IMR-90 (cell line): ENCODE measurements around the gene RSPH9. TPM values are rescaled to one million over a fixed set of nuclear protein-coding genes. Genes with fewer than 3 reads are reported as not detected.

ENCODE experiments used
- ATAC-seq: fragments of 200-7000 bp; cut with Tn5 transposase; 2 replicates; pipeline ENCODE4 v1.9.1; 2020; ENCODE audit warnings: low read depth, mild to moderate bottlenecking, moderate library complexity
- BruUV-seq: library from RNA; stranded (reverse); fragments of 400-500 nt; replicated peaks from 2 replicates; lab custom pipeline; 2021; lab: Mats Ljungman, UMichigan
- CTCF ChIA-PET: fragments of 300-600 bp; formaldehyde crosslinking; extraction: SDS; loops from one replicate; lab custom pipeline; 2021; ENCODE audit warnings: antibody characterized with exemption; lab: Yijun Ruan, JAX
- POLR2A ChIA-PET: fragments of 300-600 bp; sonication (Branson Sonifier 250); formaldehyde crosslinking; loops from one replicate; lab custom pipeline; 2022; ENCODE audit warnings: antibody characterized with exemption; ENCODE audit not compliant: unreplicated experiment; lab: Charles Lee
- DNase-seq: peaks from one replicate; pipeline ENCODE4 v3.0.0; 2013
- H2AFZ ChIP-seq: replicated peaks from 2 replicates; pipeline ENCODE3; 2013; ENCODE audit warnings: low read length, mild to moderate bottlenecking; ENCODE audit not compliant: poor library complexity
- H2AK5ac ChIP-seq: 2 replicates; pipeline ENCODE4 v1.6.1; 2013; ENCODE audit warnings: low read depth, low read length, inconsistent platforms
- H2AK9ac ChIP-seq: replicated peaks from 2 replicates; pipeline ENCODE3; 2013; ENCODE audit warnings: mild to moderate bottlenecking, low read depth, low read length, moderate library complexity; ENCODE audit not compliant: poor library complexity
- H2BK120ac ChIP-seq: 2 replicates; pipeline ENCODE4 v1.6.1; 2013; ENCODE audit warnings: low read depth, low read length, inconsistent platforms
- H2BK15ac ChIP-seq: 3 replicates; pipeline ENCODE4 v1.6.1; 2013; ENCODE audit warnings: low read depth, low read length, inconsistent platforms
- H2BK20ac ChIP-seq: 2 replicates; pipeline ENCODE4 v1.6.1; 2013; ENCODE audit warnings: low read depth, mild to moderate bottlenecking, inconsistent platforms, low read length, moderate library complexity
- H2BK5ac ChIP-seq: 2 replicates; pipeline ENCODE4 v1.6.1; 2013; ENCODE audit warnings: mild to moderate bottlenecking, low read depth, low read length, inconsistent platforms; ENCODE audit not compliant: poor library complexity, severe bottlenecking
- H3K14ac ChIP-seq: replicated peaks from 2 replicates; pipeline ENCODE4 v1.6.1; 2013; ENCODE audit warnings: low read depth, low read length, inconsistent platforms
- H3K18ac ChIP-seq: 2 replicates; pipeline ENCODE4 v1.6.1; 2013; ENCODE audit warnings: low read depth, low read length, control low read depth
- H3K23ac ChIP-seq: 2 replicates; pipeline ENCODE4 v1.6.1; 2013; ENCODE audit warnings: low read depth, low read length, inconsistent platforms
- H3K27ac ChIP-seq: 2 replicates; pipeline ENCODE4 v1.5.1; 2013; ENCODE audit warnings: mild to moderate bottlenecking, control low read depth, low read length; ENCODE audit not compliant: insufficient read depth
- H3K27me3 ChIP-seq: 2 replicates; pipeline ENCODE4 v1.6.1; 2013; ENCODE audit warnings: low read length; ENCODE audit not compliant: control insufficient read depth, insufficient read depth
- H3K36me3 ChIP-seq: 2 replicates; pipeline ENCODE4 v1.6.1; 2013; ENCODE audit warnings: low read length, mixed read lengths; ENCODE audit not compliant: control insufficient read depth, insufficient read depth
- H3K4ac ChIP-seq: 2 replicates; pipeline ENCODE4 v1.6.1; 2013; ENCODE audit warnings: low read depth, low read length, inconsistent platforms
- H3K4me1 ChIP-seq: 2 replicates; pipeline ENCODE4 v1.6.1; 2013; ENCODE audit warnings: low read length, mixed read lengths; ENCODE audit not compliant: control insufficient read depth, insufficient read depth
- H3K4me2 ChIP-seq: 2 replicates; pipeline ENCODE4 v1.6.1; 2013; ENCODE audit warnings: low read depth, mild to moderate bottlenecking, control low read depth, low read length, moderate library complexity
- H3K4me3 ChIP-seq: 2 replicates; pipeline ENCODE4 v1.5.1; 2013; ENCODE audit warnings: low read depth, mild to moderate bottlenecking, control low read depth, low read length, moderate library complexity; ENCODE audit not compliant: insufficient read depth
- H3K56ac ChIP-seq: 2 replicates; pipeline ENCODE4 v1.6.1; 2013; ENCODE audit warnings: low read length, inconsistent platforms; ENCODE audit not compliant: insufficient read depth; ENCODE audit errors: extremely low read depth
- H3K79me1 ChIP-seq, 2 experiments: 2 replicates each; pipeline ENCODE4 v1.6.1; 2013; ENCODE audit warnings: low read length in 2 of 2, inconsistent platforms in 1 of 2, low read depth in 1 of 2
- H3K9ac ChIP-seq: 2 replicates; pipeline ENCODE4 v1.6.1; 2013; ENCODE audit warnings: low read depth, low read length, control low read depth
- H3K9me1 ChIP-seq: 2 replicates; pipeline ENCODE4 v1.6.1; 2013; ENCODE audit warnings: low read length, inconsistent platforms; ENCODE audit not compliant: insufficient read depth
- H3K9me3 ChIP-seq: 2 replicates; pipeline ENCODE4 v1.6.1; 2013; ENCODE audit warnings: low read length; ENCODE audit not compliant: control insufficient read depth, insufficient read depth
- H4K20me1 ChIP-seq: 2 replicates; pipeline ENCODE4 v1.6.1; 2013; ENCODE audit warnings: low read length, inconsistent platforms; ENCODE audit not compliant: insufficient read depth
- H4K5ac ChIP-seq: 2 replicates; pipeline ENCODE4 v1.6.1; 2013; ENCODE audit warnings: mild to moderate bottlenecking, low read depth, low read length, control low read depth
- H4K8ac ChIP-seq, 2 experiments: 2 replicates each; pipeline ENCODE4 v1.6.1; 2013; ENCODE audit warnings: low read depth in 2 of 2, low read length in 2 of 2, control low read depth in 1 of 2, inconsistent platforms in 1 of 2
- H4K91ac ChIP-seq: 2 replicates; pipeline ENCODE4 v1.6.1; 2013; ENCODE audit warnings: low read depth, low read length, inconsistent platforms; ENCODE audit not compliant: insufficient read depth
- CEBPB ChIP-seq: IDR thresholded peaks from 2 replicates; pipeline ENCODE4 v1.6.1; 2012; ENCODE audit warnings: low read depth, low read length, improper control_type of control experiment
- MAFK ChIP-seq: IDR thresholded peaks from 2 replicates; pipeline ENCODE4 v1.6.1; 2012; ENCODE audit warnings: low read depth, low read length, improper control_type of control experiment
- RAD21 ChIP-seq: IDR thresholded peaks from 2 replicates; pipeline ENCODE4 v1.6.1; 2012; ENCODE audit warnings: low read length, improper control_type of control experiment
- RCOR1 ChIP-seq: IDR thresholded peaks from 2 replicates; pipeline ENCODE4 v1.6.1; 2012; ENCODE audit warnings: mild to moderate bottlenecking, low read length, improper control_type of control experiment; ENCODE audit not compliant: insufficient replicate concordance
- RFX5 ChIP-seq: IDR thresholded peaks from 2 replicates; pipeline ENCODE4 v1.8.0; 2012; ENCODE audit warnings: low read depth, mild to moderate bottlenecking, low read length, moderate library complexity
- WGBS, 2 experiments: methylation state at CpG; one replicate each; pipeline versions ENCODE4 v1.1.5 to v1.1.7; 2013; ENCODE audit warnings: missing lambda C conversion rate in 2 of 2; ENCODE audit not compliant: insufficient read length in 1 of 2; ENCODE audit errors: extremely low coverage in 2 of 2; 5-methylcytosine and 5-hydroxymethylcytosine counted together
- dilution Hi-C: fragments of 300-500 bp; cut with HindIII; formaldehyde crosslinking; loops from one replicate; pipeline ENCODE4 v1.14.3; 2018; ENCODE audit warnings: low sequenced_read_pairs; ENCODE audit not compliant: unreplicated experiment
- in situ Hi-C: fragments of 300-500 bp; cut with MboI; formaldehyde crosslinking; loops from 3 replicates; pipeline ENCODE4 v1.14.3; 2019; ENCODE audit warnings: low sequenced_read_pairs, inconsistent platforms, mixed read lengths
- intact Hi-C: fragments of 100-400 bp; cut with micrococcal nuclease; formaldehyde crosslinking; loops from 2 replicates; pipeline ENCODE4 v1.10.0; 2022
- polyA plus RNA-seq, 3 experiments: library from polyadenylated mRNA; depleted of rRNA; stranded (reverse); fragments of >200 nt; gene quantifications; 2 replicates each; pipeline ENCODE4 v1.2.3, GENCODE V29; 2012; ENCODE audit warnings: low replicate concordance in 1 of 3
- total RNA-seq: library from RNA; depleted of rRNA; stranded (reverse); fragments of >200 nt; gene quantifications from 2 replicates; pipeline ENCODE4 v1.2.3, GENCODE V29; 2012
- TF ChIP-seq, protein P1 (sequence below): conservative IDR thresholded peaks from 2 replicates; pipeline ENCODE4 v1.5.1; 2012; ENCODE audit warnings: mild to moderate bottlenecking, low read depth, low read length, improper control_type of control experiment
- TF ChIP-seq, protein P2 (sequence below): fragments of 150-350 bp; IDR thresholded peaks from 2 replicates; pipeline ENCODE4 v1.6.1; 2017; ENCODE audit warnings: mild to moderate bottlenecking, antibody characterized with exemption, low read length, low read depth

The RSPH9 gene
- total and polyA plus RNA-seq, 2 of the 4 experiments (the other 2 are of a cell fraction): 0.18 to 0.21 TPM

DNA sequence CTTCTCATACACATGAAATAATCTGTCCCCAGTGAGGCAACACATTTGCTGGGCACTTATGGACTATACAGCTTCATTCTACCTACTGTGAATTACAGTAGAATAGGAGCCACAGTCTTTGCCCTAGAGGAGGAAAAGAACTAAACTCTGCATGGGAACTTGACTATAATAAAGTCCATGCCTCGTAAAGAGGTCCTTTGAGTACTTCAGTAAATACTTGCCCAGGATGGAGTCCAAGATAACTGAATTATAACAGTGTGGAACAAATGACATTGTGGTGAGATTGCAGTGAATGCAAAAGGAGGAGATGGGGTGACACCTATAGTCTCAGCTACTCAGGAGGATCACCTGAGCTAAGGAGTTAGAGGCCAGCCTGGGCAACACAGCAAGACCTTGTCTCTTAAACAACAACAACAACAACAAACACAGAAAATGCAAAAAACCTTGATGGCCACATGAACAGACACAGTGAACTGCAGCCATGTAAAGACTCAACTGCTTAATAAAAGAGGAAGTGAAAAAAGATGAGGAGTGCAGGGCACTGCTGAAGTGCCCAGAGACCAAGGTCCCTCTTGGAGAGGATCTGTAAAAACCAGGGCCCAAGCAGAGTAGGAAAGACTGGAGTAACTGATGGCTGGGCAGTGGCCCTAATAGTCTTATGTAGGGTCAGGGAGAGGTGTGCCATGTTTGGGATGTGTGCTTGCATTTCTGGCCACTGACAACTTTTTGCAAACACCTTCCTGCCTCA lies 39.0 kb downstream of the RSPH9 start:
- H2BK5ac ChIP-seq: no peak overlapping the region
- dilution Hi-C loops: no loop called here
- intact Hi-C loops: no loop called here

More for the DNA sequence above, 39.0 kb downstream of the RSPH9 start:
- Histone ChIP-seq H3K27me3 (no peaks in the 10 kb centered on the region), H3K79me1 (peaks cover 65 to 88% of the 10 kb centered on the region in 2 experiments), H4K91ac (no peak overlapping the region), H2BK120ac (no peak overlapping the region), H3K4me3 (no peak overlapping the region), H3K23ac (no peak overlapping the region), H3K14ac (no peak overlapping the region), H3K27ac (no peak overlapping the region), H3K36me3 (peaks cover 20% of the 10 kb centered on the region), H2AK5ac (no peak overlapping the region), H3K4ac (no peak overlapping the region), H2BK15ac (no peak overlapping the region), H2BK20ac (no peak overlapping the region), H3K4me2 (no peak overlapping the region), H3K4me1 (peaks cover 2% of the 10 kb centered on the region; the same call in 1 of the 2 replicates), H4K8ac (no peak overlapping the region), H2AK9ac (no peak overlapping the region), H3K56ac (no peak overlapping the region), H3K9me3 (no peaks in the 10 kb centered on the region), H3K9me1 (peaks cover 13% of the 10 kb centered on the region), H4K5ac (no peak overlapping the region), H3K18ac (no peak overlapping the region), H2AFZ (no peak overlapping the region), H4K20me1 (peaks cover 25% of the 10 kb centered on the region), H3K9ac (no peak overlapping the region)
- WGBS, 2 experiments: no CpG with 5 or more reads among the region's 1 CpG
- ChIA-PET POLR2A (no interaction called here), CTCF (no interaction called here)
- in situ Hi-C loops: no loop called here
- TF ChIP-seq, protein P1, sequence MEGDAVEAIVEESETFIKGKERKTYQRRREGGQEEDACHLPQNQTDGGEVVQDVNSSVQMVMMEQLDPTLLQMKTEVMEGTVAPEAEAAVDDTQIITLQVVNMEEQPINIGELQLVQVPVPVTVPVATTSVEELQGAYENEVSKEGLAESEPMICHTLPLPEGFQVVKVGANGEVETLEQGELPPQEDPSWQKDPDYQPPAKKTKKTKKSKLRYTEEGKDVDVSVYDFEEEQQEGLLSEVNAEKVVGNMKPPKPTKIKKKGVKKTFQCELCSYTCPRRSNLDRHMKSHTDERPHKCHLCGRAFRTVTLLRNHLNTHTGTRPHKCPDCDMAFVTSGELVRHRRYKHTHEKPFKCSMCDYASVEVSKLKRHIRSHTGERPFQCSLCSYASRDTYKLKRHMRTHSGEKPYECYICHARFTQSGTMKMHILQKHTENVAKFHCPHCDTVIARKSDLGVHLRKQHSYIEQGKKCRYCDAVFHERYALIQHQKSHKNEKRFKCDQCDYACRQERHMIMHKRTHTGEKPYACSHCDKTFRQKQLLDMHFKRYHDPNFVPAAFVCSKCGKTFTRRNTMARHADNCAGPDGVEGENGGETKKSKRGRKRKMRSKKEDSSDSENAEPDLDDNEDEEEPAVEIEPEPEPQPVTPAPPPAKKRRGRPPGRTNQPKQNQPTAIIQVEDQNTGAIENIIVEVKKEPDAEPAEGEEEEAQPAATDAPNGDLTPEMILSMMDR: no peak
- no peak for TF ChIP-seq RFX5
- no peak for TF ChIP-seq CEBPB
- TF ChIP-seq, protein P2, sequence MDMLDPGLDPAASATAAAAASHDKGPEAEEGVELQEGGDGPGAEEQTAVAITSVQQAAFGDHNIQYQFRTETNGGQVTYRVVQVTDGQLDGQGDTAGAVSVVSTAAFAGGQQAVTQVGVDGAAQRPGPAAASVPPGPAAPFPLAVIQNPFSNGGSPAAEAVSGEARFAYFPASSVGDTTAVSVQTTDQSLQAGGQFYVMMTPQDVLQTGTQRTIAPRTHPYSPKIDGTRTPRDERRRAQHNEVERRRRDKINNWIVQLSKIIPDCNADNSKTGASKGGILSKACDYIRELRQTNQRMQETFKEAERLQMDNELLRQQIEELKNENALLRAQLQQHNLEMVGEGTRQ: no peak
- TF ChIP-seq RAD21: no peak
- TF ChIP-seq MAFK: no peak
- no peak for TF ChIP-seq RCOR1
- ATAC-seq (no peak), DNase-seq (no peak)
- BruUV-seq: no TSS peak
